GM10847 (cell line): ENCODE measurements around the gene TMIGD1.
A peak's percentile ranks its signal among the peaks of the same experiment; 100 is the strongest.

Experiments used
- POLR2A ChIP-seq: IDR thresholded peaks from 2 replicates; pipeline ENCODE4 v1.6.1; 2011; ENCODE audit not compliant: insufficient read length; ENCODE audit errors: extremely low read depth

Gene TMIGD1

GRCh38 chr17:30316736-30317135 lies 17.1 kb downstream of the TMIGD1 start:
- no peak for TF ChIP-seq POLR2A

GRCh38 chr17:30315106-30315505 lies 18.8 kb downstream of the TMIGD1 start:
- TF ChIP-seq POLR2A: no peak

GRCh38 chr17:30314474-30314873 lies 19.4 kb downstream of the TMIGD1 start:
- TF ChIP-seq POLR2A: no peak

- TF ChIP-seq POLR2A: no peak
These were observed 21.6 kb downstream of the TMIGD1 start for GRCh38 chr17:30312226-30312625.

GRCh38 chr17:30310562-30310961 lies 23.3 kb downstream of the TMIGD1 start:
- no peak for TF ChIP-seq POLR2A

- no peak for TF ChIP-seq POLR2A
These were observed 24.3 kb downstream of the TMIGD1 start for GRCh38 chr17:30309591-30309990.

GRCh38 chr17:30308406-30308805 lies 25.5 kb downstream of the TMIGD1 start:
- TF ChIP-seq POLR2A: no peak

- TF ChIP-seq POLR2A: no peak
These were observed 29.1 kb downstream of the TMIGD1 start for GRCh38 chr17:30304778-30305177.

- TF ChIP-seq POLR2A: no peak
These were observed 31.6 kb downstream of the TMIGD1 start for GRCh38 chr17:30302241-30302640.

GRCh38 chr17:30300818-30301217 lies 33.0 kb downstream of the TMIGD1 start:
- TF ChIP-seq POLR2A: no peak

GRCh38 chr17:30299000-30299399 lies 34.9 kb downstream of the TMIGD1 start:
- no peak for TF ChIP-seq POLR2A

- no peak for TF ChIP-seq POLR2A
These were observed 36.1 kb downstream of the TMIGD1 start for GRCh38 chr17:30297715-30298114.

- TF ChIP-seq POLR2A: no peak
These were observed 37.3 kb downstream of the TMIGD1 start for GRCh38 chr17:30296499-30297080.

- no peak for TF ChIP-seq POLR2A
These were observed 41.5 kb downstream of the TMIGD1 start for GRCh38 chr17:30292286-30292858.

GRCh38 chr17:30291543-30292285 lies 42.1 kb downstream of the TMIGD1 start, which contains the start of gene BLMH:
TSS of gene BLMH (minus strand) at chr17:30291944. CDS start at chr17:30291819, 125 bp downstream.
- TF ChIP-seq POLR2A: peak; percentile 57
